Spleen (tissue), 7 donors: Measurements from ENCODE around the gene LMO2.

ENCODE experiments used
- POLR2AphosphoS5 ChIP-seq, 3 donors: sonication (generic); formaldehyde crosslinking; IDR thresholded peaks; one replicate each; pipeline ENCODE4 v1.5.1; 2017; ENCODE audit warnings: antibody characterized with exemption in 3 of 3
- TF ChIP-seq, protein P1 (sequence below), 11 experiments: fragments of 200-600 bp in 7 of 11; fragments of 450-650 bp in 4 of 11; sonication (generic) in 4 of 11; IDR thresholded peaks in 8 of 11; conservative IDR thresholded peaks in 3 of 11; 1 replicate in 7 of 11; 2 replicates in 4 of 11; pipeline versions ENCODE4 v1.4.0 to v1.8.0; 2016 to 2021; ENCODE audit warnings: antibody characterized with exemption in 11 of 11, inconsistent platforms in 4 of 11, mild to moderate bottlenecking in 1 of 11
- donor health status: DM: no; HTN: no; CAD: no; lungs with moderate emphysema.
- donor health status: DM: no; HTN: no; CAD: no.
- donor health status: DM: no; HTN: no; CAD: no.

- TF ChIP-seq, protein P1, sequence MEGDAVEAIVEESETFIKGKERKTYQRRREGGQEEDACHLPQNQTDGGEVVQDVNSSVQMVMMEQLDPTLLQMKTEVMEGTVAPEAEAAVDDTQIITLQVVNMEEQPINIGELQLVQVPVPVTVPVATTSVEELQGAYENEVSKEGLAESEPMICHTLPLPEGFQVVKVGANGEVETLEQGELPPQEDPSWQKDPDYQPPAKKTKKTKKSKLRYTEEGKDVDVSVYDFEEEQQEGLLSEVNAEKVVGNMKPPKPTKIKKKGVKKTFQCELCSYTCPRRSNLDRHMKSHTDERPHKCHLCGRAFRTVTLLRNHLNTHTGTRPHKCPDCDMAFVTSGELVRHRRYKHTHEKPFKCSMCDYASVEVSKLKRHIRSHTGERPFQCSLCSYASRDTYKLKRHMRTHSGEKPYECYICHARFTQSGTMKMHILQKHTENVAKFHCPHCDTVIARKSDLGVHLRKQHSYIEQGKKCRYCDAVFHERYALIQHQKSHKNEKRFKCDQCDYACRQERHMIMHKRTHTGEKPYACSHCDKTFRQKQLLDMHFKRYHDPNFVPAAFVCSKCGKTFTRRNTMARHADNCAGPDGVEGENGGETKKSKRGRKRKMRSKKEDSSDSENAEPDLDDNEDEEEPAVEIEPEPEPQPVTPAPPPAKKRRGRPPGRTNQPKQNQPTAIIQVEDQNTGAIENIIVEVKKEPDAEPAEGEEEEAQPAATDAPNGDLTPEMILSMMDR (IDR thresholded peaks at IDR 0.05 in 8 of 11, conservative IDR thresholded peaks at IDR 0.05 in 3 of 11), result no peak
- TF ChIP-seq POLR2AphosphoS5 (IDR thresholded peaks at IDR 0.05), result no peak
Measured at GRCh38 chr11:33819278-33820035, 72.4 kb downstream of the LMO2 start.
